Chondrocyte (in vitro differentiated cells): ENCODE data around the gene C15orf39. TPM values are rescaled to one million over a fixed set of nuclear protein-coding genes. Genes with fewer than 3 reads are reported as not detected.
A peak's percentile ranks its signal among the peaks of the same experiment; 100 is the strongest.

Experiments
- DNase-seq: peaks from one replicate; pipeline ENCODE4 v3.0.0; 2021; ENCODE audit warnings: mixed read lengths, low spot score
- H3K27ac Mint-ChIP-seq: one replicate; pipeline ENCODE4 v1.8.0; 2021; ENCODE audit warnings: mild to moderate bottlenecking, moderate library complexity, mixed read lengths; ENCODE audit not compliant: unreplicated experiment
- H3K27me3 Mint-ChIP-seq: 2 replicates; pipeline ENCODE4 v1.8.0; 2021; ENCODE audit warnings: low read depth, mixed read lengths
- H3K36me3 Mint-ChIP-seq: 2 replicates; pipeline ENCODE4 v1.8.0; 2021; ENCODE audit warnings: low read depth, mixed read lengths
- H3K4me1 Mint-ChIP-seq: 2 replicates; pipeline ENCODE4 v1.8.0; 2021; ENCODE audit warnings: low read depth, mild to moderate bottlenecking, mixed read lengths
- H3K4me3 Mint-ChIP-seq: one replicate; pipeline ENCODE4 v1.8.0; 2021; ENCODE audit warnings: mild to moderate bottlenecking, moderate library complexity, mixed read lengths; ENCODE audit not compliant: unreplicated experiment
- H3K9me3 Mint-ChIP-seq: 2 replicates; pipeline ENCODE4 v1.8.0; 2021; ENCODE audit warnings: low read depth, mixed read lengths
- CTCF ChIP-seq: fragments of 200-600 bp; sonication (generic); IDR thresholded peaks from 2 replicates; pipeline ENCODE4 v1.5.0; 2021; ENCODE audit warnings: antibody characterized with exemption, mild to moderate bottlenecking, moderate library complexity
- total RNA-seq: library from RNA; stranded (reverse); gene quantifications from 3 replicates; pipeline ENCODE4 v1.2.1, GENCODE V29; 2021

Gene C15orf39
- total RNA-seq, 1 donor from 2014 or later, result 33.4 TPM

GRCh38 chr15:75211436-75212199 is 9.9 kb downstream of the C15orf39 start:
- Mint-ChIP-seq H3K4me1 (peaks cover 2% of the 10 kb centered on the region), H3K27ac (no peak overlapping the region), H3K4me3 (no peak overlapping the region), H3K9me3 (no peaks in the 10 kb centered on the region), H3K36me3 (peaks cover 22% of the 10 kb centered on the region), H3K27me3 (no peaks in the 10 kb centered on the region)
- no peak for DNase-seq
- TF ChIP-seq CTCF, result no peak

- no peak overlapping the region for H3K4me3 Mint-ChIP-seq
- H3K4me1 Mint-ChIP-seq, result peaks cover 2% of the 10 kb centered on the region
- H3K27ac Mint-ChIP-seq, result no peak overlapping the region
- peaks cover 20% of the 10 kb centered on the region for H3K36me3 Mint-ChIP-seq
- no peak for DNase-seq
- no peaks in the 10 kb centered on the region for H3K9me3 Mint-ChIP-seq
- H3K27me3 Mint-ChIP-seq, result no peaks in the 10 kb centered on the region
- TF ChIP-seq CTCF, result no peak
Measured at GRCh38 chr15:75212200-75212858, 10.6 kb downstream of the C15orf39 start.

- H3K27ac Mint-ChIP-seq, result no peak overlapping the region
- H3K4me1 Mint-ChIP-seq, result peaks cover 2% of the 10 kb centered on the region
- H3K36me3 Mint-ChIP-seq, result peaks cover 18% of the 10 kb centered on the region
- no peak for DNase-seq
- no peaks in the 10 kb centered on the region for H3K27me3 Mint-ChIP-seq
- no peaks in the 10 kb centered on the region for H3K9me3 Mint-ChIP-seq
- no peak for TF ChIP-seq CTCF
- H3K4me3 Mint-ChIP-seq, result no peak overlapping the region
Measured at GRCh38 chr15:75213212-75213767, 11.6 kb downstream of the C15orf39 start.

- Mint-ChIP-seq H3K4me3 (no peak overlapping the region), H3K9me3 (no peaks in the 10 kb centered on the region), H3K36me3 (peaks cover 18% of the 10 kb centered on the region), H3K27me3 (no peaks in the 10 kb centered on the region), H3K27ac (no peak overlapping the region), H3K4me1 (peaks cover 2% of the 10 kb centered on the region)
- no peak for DNase-seq
- no peak for TF ChIP-seq CTCF
Measured at GRCh38 chr15:75213768-75214221, 12.1 kb downstream of the C15orf39 start.

- Mint-ChIP-seq H3K9me3 (no peaks in the 10 kb centered on the region), H3K27ac (peak overlapping the region; percentile 49), H3K4me3 (no peak overlapping the region)
Measured at GRCh38 chr15:75214293-75215096, 12.8 kb downstream of the C15orf39 start.

More at GRCh38 chr15:75214293-75215096, 12.8 kb downstream of the C15orf39 start:
- H3K27me3 Mint-ChIP-seq, result no peaks in the 10 kb centered on the region
- no peak for TF ChIP-seq CTCF
- DNase-seq, result no peak
- peaks cover 13% of the 10 kb centered on the region for H3K36me3 Mint-ChIP-seq
- H3K4me1 Mint-ChIP-seq, result peaks cover 2% of the 10 kb centered on the region
